GM21723 (cell line): ENCODE results near the gene PPIP5K2.
A peak's percentile ranks its signal among the peaks of the same experiment; 100 is the strongest.
"Not testable (repeated sequence)": the region's sequence is repeated elsewhere in the genome, so short reads cannot be mapped to it uniquely, and the experiment has no call there.

ENCODE experiments used
- ATAC-seq: cut with Tn5 transposase; IDR thresholded peaks from one replicate; pipeline ENCODE4 v1.9.1; 2021; ENCODE audit warnings: mild to moderate bottlenecking, moderate library complexity; ENCODE audit not compliant: unreplicated experiment

The PPIP5K2 gene

GRCh38 chr5:103205991-103206700 lies 86.0 kb downstream of the PPIP5K2 start:
- no peak for ATAC-seq

GRCh38 chr5:103207011-103207410 lies 86.9 kb downstream of the PPIP5K2 start:
- no peak for ATAC-seq

GRCh38 chr5:103207653-103208052 lies 87.6 kb downstream of the PPIP5K2 start:
- ATAC-seq: no peak

GRCh38 chr5:103208460-103208859 lies 88.4 kb downstream of the PPIP5K2 start:
- no peak for ATAC-seq

- no peak for ATAC-seq
These were observed 89.0 kb downstream of the PPIP5K2 start for GRCh38 chr5:103209065-103209464.

GRCh38 chr5:103210952-103211351 lies 90.9 kb downstream of the PPIP5K2 start:
- ATAC-seq: no peak

- ATAC-seq: peak; percentile 80
These were observed 91.8 kb downstream of the PPIP5K2 start for GRCh38 chr5:103211576-103212561.

- no peak for ATAC-seq
These were observed 96.0 kb downstream of the PPIP5K2 start for GRCh38 chr5:103216137-103216536.

- ATAC-seq: no peak
These were observed 96.6 kb downstream of the PPIP5K2 start for GRCh38 chr5:103216697-103217096.

- no peak for ATAC-seq
These were observed 97.0 kb downstream of the PPIP5K2 start for GRCh38 chr5:103217101-103217500.

GRCh38 chr5:103218164-103218563 lies 98.1 kb downstream of the PPIP5K2 start:
- no peak for ATAC-seq

GRCh38 chr5:103219074-103219473 lies 99.0 kb downstream of the PPIP5K2 start:
- ATAC-seq: not testable (repeated sequence)

- no peak for ATAC-seq
These were observed 103.2 kb downstream of the PPIP5K2 start for GRCh38 chr5:103223031-103223955.

- ATAC-seq: peak; percentile 95
These were observed 104.2 kb downstream of the PPIP5K2 start for GRCh38 chr5:103224118-103224893.

- no peak for ATAC-seq
These were observed 104.8 kb downstream of the PPIP5K2 start for GRCh38 chr5:103224894-103225246.

GRCh38 chr5:103228061-103228460 lies 108.0 kb downstream of the PPIP5K2 start:
- ATAC-seq: no peak

- ATAC-seq: no peak
These were observed 108.5 kb downstream of the PPIP5K2 start for GRCh38 chr5:103228588-103228987.

- peak; percentile 71 for ATAC-seq
These were observed 112.4 kb downstream of the PPIP5K2 start for GRCh38 chr5:103232393-103232999.

GRCh38 chr5:103234239-103234975 lies 114.3 kb downstream of the PPIP5K2 start:
- no peak for ATAC-seq
